GM23338 (cell line): ENCODE results near the gene MAPRE2. TPM values are rescaled to one million over a fixed set of nuclear protein-coding genes. Genes with fewer than 3 reads are reported as not detected.

Source experiments
- ATAC-seq: fragments of 200-7000 bp; cut with Tn5 transposase; 3 replicates; pipeline ENCODE4 v1.9.1; 2020
- DNase-seq: peaks from one replicate; pipeline ENCODE4 v3.0.0-alpha.2; 2015; ENCODE audit warnings: low spot score
- H2AFZ ChIP-seq: fragments of 200-600 bp; sonication (generic); 2 replicates; pipeline ENCODE4 v1.8.0; 2016; ENCODE audit warnings: antibody characterized with exemption, mild to moderate bottlenecking, moderate library complexity
- H3F3A ChIP-seq: fragments of 200-600 bp; sonication (generic); replicated peaks from 2 replicates; pipeline ENCODE4 v1.8.0; 2017; ENCODE audit warnings: antibody characterized with exemption, mixed run types, low read depth
- H3K27ac ChIP-seq: fragments of 200-600 bp; sonication (generic); 2 replicates; pipeline ENCODE4 v1.6.1; 2016; ENCODE audit warnings: low read depth
- H3K27me3 ChIP-seq: fragments of 200-600 bp; sonication (generic); 2 replicates; pipeline ENCODE4 v1.8.0; 2016; ENCODE audit warnings: mild to moderate bottlenecking, mixed run types, moderate library complexity; ENCODE audit not compliant: insufficient read depth
- H3K36me3 ChIP-seq: fragments of 200-600 bp; sonication (generic); 2 replicates; pipeline ENCODE4 v1.8.0; 2016; ENCODE audit warnings: mild to moderate bottlenecking; ENCODE audit not compliant: insufficient read depth
- H3K4me1 ChIP-seq: fragments of 200-600 bp; sonication (generic); 2 replicates; pipeline ENCODE4 v1.8.0; 2016; ENCODE audit warnings: mild to moderate bottlenecking, moderate library complexity; ENCODE audit not compliant: insufficient read depth
- H3K4me2 ChIP-seq: fragments of 200-600 bp; sonication (generic); 2 replicates; pipeline ENCODE4 v1.7.1; 2017; ENCODE audit warnings: mixed run types
- H3K4me3 ChIP-seq: fragments of 200-600 bp; sonication (generic); 2 replicates; pipeline ENCODE4 v1.6.1; 2016; ENCODE audit warnings: mixed run types
- H3K79me2 ChIP-seq: fragments of 200-600 bp; sonication (generic); replicated peaks from 2 replicates; pipeline ENCODE4 v1.8.0; 2017; ENCODE audit warnings: mild to moderate bottlenecking; ENCODE audit not compliant: insufficient read depth
- H3K9me2 ChIP-seq: fragments of 200-600 bp; sonication (generic); 2 replicates; pipeline ENCODE4 v1.8.0; 2017; ENCODE audit not compliant: insufficient read depth
- H4K20me1 ChIP-seq: fragments of 200-600 bp; sonication (generic); replicated peaks from 2 replicates; pipeline ENCODE4 v1.8.0; 2017; ENCODE audit warnings: mild to moderate bottlenecking; ENCODE audit not compliant: insufficient read depth
- H3K27ac Mint-ChIP-seq: 2 replicates; pipeline ENCODE4 v1.8.0; 2020; ENCODE audit warnings: inconsistent platforms, mild to moderate bottlenecking, moderate library complexity, mixed read lengths
- H3K27me3 Mint-ChIP-seq: 3 replicates; pipeline ENCODE4 v1.8.0; 2022; ENCODE audit warnings: low read depth, mild to moderate bottlenecking, moderate library complexity, mixed read lengths, inconsistent platforms; ENCODE audit not compliant: insufficient read depth, poor library complexity
- H3K36me3 Mint-ChIP-seq: 3 replicates; pipeline ENCODE4 v1.8.0; 2021; ENCODE audit warnings: low read depth, mild to moderate bottlenecking, inconsistent platforms, moderate library complexity, mixed read lengths
- H3K4me1 Mint-ChIP-seq: 3 replicates; pipeline ENCODE4 v1.8.0; 2020; ENCODE audit warnings: mild to moderate bottlenecking, inconsistent platforms, mixed read lengths
- H3K4me3 Mint-ChIP-seq: 3 replicates; pipeline ENCODE4 v1.8.0; 2021; ENCODE audit warnings: moderate library complexity, mild to moderate bottlenecking, inconsistent platforms, mixed read lengths
- H3K9me3 Mint-ChIP-seq: 3 replicates; pipeline ENCODE4 v1.8.0; 2020; ENCODE audit warnings: moderate library complexity, mild to moderate bottlenecking, inconsistent platforms, mixed read lengths
- EZH2 ChIP-seq: fragments of 200-600 bp; sonication (generic); IDR thresholded peaks from one replicate; pipeline ENCODE4 v1.8.0; 2017; ENCODE audit warnings: antibody characterized with exemption, mild to moderate bottlenecking, low read depth; ENCODE audit not compliant: unreplicated experiment
- EZH2phosphoT487 ChIP-seq: fragments of 200-600 bp; sonication (generic); IDR thresholded peaks from one replicate; pipeline ENCODE4 v1.8.1; 2018; ENCODE audit warnings: antibody characterized with exemption; ENCODE audit not compliant: unreplicated experiment
- JUNB ChIP-seq: IDR thresholded peaks from one replicate; pipeline ENCODE4 v1.6.1; 2016; ENCODE audit warnings: antibody characterized with exemption; ENCODE audit not compliant: unreplicated experiment
- NANOG ChIP-seq: IDR thresholded peaks from 2 replicates; pipeline ENCODE4 v1.6.1; 2016; ENCODE audit warnings: antibody characterized with exemption, borderline replicate concordance
- ZNF114 ChIP-seq: fragments of 250-450 bp; sonication (Bioruptor Pico); IDR thresholded peaks from 2 replicates; pipeline ENCODE4 v1.5.0; 2020; ENCODE audit warnings: mild to moderate bottlenecking, moderate library complexity
- ZNF331 ChIP-seq: fragments of 250-450 bp; sonication (Bioruptor Pico); IDR thresholded peaks from 2 replicates; pipeline ENCODE4 v1.5.0; 2020; ENCODE audit warnings: low read depth, mild to moderate bottlenecking, moderate library complexity
- polyA plus RNA-seq: library from polyadenylated mRNA; unstranded; fragments of >200 nt; fragmentation: Nextera tagmentation; extraction: Ambion mirVana; gene quantifications from 2 replicates; pipeline ENCODE4 v1.2.1, GENCODE V29; 2016
- total RNA-seq: library from RNA; depleted of rRNA; stranded (reverse); fragments of >200 nt; shearing (Covaris generic); gene quantifications from 2 replicates; pipeline ENCODE4 v1.2.3, GENCODE V29; 2014
- TF ChIP-seq, protein P1 (sequence below): IDR thresholded peaks from 2 replicates; pipeline ENCODE4 v1.6.1; 2016; ENCODE audit warnings: antibody characterized with exemption
- TF ChIP-seq, protein P2 (sequence below), 2 experiments: fragments of 200-600 bp in 1 of 2; sonication (generic) in 1 of 2; conservative IDR thresholded peaks; 2 replicates each; pipeline versions ENCODE4 v1.5.1 to v1.6.1; 2016 to 2017; ENCODE audit warnings: antibody characterized with exemption in 2 of 2, low read depth in 2 of 2, mild to moderate bottlenecking in 2 of 2, moderate library complexity in 1 of 2
- TF ChIP-seq, protein P3 (sequence below): IDR thresholded peaks from one replicate; pipeline ENCODE4 v1.6.1; 2018; ENCODE audit warnings: antibody characterized with exemption; ENCODE audit not compliant: unreplicated experiment
- TF ChIP-seq, protein P4 (sequence below): fragments of 250-450 bp; sonication (Bioruptor Pico); IDR thresholded peaks from 2 replicates; pipeline ENCODE4 v1.5.0; 2020; ENCODE audit warnings: mild to moderate bottlenecking, moderate library complexity

The MAPRE2 gene
- total and polyA plus RNA-seq, 2 experiments from 2014 or later: 17.8 to 40.4 TPM

DNA sequence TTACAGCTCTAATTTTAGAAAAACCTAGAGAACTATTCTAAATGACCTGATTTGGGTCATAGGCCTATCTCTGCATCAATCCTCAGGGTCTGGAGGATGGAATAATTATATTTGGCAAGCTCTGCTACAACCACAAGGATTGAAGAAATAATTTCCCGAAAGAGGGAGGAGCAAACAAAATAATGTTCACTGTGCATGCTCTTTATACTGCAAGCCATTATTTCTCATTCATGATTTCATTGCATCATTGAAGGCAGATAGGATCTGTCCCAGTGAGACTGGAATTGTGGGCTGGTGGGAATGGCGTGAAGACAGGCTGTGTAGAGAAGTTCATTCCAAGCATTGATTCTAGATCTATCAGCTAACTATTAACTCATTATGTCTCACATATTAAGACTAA, 12.7 kb upstream of the MAPRE2 start (continued):
- TF ChIP-seq, protein P1, sequence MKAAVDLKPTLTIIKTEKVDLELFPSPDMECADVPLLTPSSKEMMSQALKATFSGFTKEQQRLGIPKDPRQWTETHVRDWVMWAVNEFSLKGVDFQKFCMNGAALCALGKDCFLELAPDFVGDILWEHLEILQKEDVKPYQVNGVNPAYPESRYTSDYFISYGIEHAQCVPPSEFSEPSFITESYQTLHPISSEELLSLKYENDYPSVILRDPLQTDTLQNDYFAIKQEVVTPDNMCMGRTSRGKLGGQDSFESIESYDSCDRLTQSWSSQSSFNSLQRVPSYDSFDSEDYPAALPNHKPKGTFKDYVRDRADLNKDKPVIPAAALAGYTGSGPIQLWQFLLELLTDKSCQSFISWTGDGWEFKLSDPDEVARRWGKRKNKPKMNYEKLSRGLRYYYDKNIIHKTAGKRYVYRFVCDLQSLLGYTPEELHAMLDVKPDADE: no peak
- TF ChIP-seq ZNF331 (CRISPR knock-in tag): no peak
- TF ChIP-seq, protein P2, sequence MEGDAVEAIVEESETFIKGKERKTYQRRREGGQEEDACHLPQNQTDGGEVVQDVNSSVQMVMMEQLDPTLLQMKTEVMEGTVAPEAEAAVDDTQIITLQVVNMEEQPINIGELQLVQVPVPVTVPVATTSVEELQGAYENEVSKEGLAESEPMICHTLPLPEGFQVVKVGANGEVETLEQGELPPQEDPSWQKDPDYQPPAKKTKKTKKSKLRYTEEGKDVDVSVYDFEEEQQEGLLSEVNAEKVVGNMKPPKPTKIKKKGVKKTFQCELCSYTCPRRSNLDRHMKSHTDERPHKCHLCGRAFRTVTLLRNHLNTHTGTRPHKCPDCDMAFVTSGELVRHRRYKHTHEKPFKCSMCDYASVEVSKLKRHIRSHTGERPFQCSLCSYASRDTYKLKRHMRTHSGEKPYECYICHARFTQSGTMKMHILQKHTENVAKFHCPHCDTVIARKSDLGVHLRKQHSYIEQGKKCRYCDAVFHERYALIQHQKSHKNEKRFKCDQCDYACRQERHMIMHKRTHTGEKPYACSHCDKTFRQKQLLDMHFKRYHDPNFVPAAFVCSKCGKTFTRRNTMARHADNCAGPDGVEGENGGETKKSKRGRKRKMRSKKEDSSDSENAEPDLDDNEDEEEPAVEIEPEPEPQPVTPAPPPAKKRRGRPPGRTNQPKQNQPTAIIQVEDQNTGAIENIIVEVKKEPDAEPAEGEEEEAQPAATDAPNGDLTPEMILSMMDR (conservative IDR thresholded peaks at IDR 0.05; ENCODE audit: low read depth in 2 of 2): no peak

DNA sequence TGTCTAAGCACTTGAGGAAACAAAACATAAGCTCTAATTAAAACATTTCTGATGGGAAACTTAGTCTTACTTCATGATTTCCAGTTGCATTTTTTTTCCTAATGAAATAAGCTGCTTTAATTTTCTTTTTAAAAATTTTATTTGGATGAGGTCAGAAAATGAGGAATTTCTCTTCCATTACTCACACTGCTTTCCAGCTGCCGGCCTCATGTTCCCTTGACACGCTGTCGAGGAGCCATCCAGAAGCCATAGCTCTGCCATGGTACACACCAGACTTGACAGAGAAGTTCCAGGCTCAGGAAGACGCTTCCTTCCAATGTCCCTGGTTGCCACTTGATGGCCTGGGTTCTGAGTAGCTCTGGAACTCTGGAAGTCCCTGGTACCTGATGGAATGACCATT, 12.1 kb upstream of the MAPRE2 start:
- Mint-ChIP-seq H3K4me3 (no peak overlapping the region), H3K27ac (no peak overlapping the region), H3K27me3 (peaks cover 4% of the 10 kb centered on the region), H3K36me3 (no peaks in the 10 kb centered on the region), H3K4me1 (peaks cover 18% of the 10 kb centered on the region), H3K9me3 (no peaks in the 10 kb centered on the region)
- DNase-seq: no peak
- H3K9me2 ChIP-seq: no peaks in the 10 kb centered on the region
- H4K20me1 ChIP-seq: no peaks in the 10 kb centered on the region
- H3K79me2 ChIP-seq: no peaks in the 10 kb centered on the region
- H3K27me3 ChIP-seq: no peaks in the 10 kb centered on the region
- H3F3A ChIP-seq: no peaks in the 10 kb centered on the region
- peaks cover 3% of the 10 kb centered on the region for H3K4me1 ChIP-seq
- no peaks in the 10 kb centered on the region for H3K36me3 ChIP-seq
- no peak overlapping the region for H2AFZ ChIP-seq
- H3K4me3 ChIP-seq: no peak overlapping the region
- ATAC-seq: no peak
- no peak overlapping the region for H3K27ac ChIP-seq
- H3K4me2 ChIP-seq: no peak overlapping the region
- TF ChIP-seq NANOG (no peak), JUNB (no peak), EZH2phosphoT487 (no peak), ZNF331 (CRISPR knock-in tag) (no peak), ZNF114 (no peak), EZH2 (no peak)
- TF ChIP-seq, protein P2 (conservative IDR thresholded peaks at IDR 0.05; ENCODE audit: low read depth in 2 of 2): no peak
- TF ChIP-seq, protein P3, sequence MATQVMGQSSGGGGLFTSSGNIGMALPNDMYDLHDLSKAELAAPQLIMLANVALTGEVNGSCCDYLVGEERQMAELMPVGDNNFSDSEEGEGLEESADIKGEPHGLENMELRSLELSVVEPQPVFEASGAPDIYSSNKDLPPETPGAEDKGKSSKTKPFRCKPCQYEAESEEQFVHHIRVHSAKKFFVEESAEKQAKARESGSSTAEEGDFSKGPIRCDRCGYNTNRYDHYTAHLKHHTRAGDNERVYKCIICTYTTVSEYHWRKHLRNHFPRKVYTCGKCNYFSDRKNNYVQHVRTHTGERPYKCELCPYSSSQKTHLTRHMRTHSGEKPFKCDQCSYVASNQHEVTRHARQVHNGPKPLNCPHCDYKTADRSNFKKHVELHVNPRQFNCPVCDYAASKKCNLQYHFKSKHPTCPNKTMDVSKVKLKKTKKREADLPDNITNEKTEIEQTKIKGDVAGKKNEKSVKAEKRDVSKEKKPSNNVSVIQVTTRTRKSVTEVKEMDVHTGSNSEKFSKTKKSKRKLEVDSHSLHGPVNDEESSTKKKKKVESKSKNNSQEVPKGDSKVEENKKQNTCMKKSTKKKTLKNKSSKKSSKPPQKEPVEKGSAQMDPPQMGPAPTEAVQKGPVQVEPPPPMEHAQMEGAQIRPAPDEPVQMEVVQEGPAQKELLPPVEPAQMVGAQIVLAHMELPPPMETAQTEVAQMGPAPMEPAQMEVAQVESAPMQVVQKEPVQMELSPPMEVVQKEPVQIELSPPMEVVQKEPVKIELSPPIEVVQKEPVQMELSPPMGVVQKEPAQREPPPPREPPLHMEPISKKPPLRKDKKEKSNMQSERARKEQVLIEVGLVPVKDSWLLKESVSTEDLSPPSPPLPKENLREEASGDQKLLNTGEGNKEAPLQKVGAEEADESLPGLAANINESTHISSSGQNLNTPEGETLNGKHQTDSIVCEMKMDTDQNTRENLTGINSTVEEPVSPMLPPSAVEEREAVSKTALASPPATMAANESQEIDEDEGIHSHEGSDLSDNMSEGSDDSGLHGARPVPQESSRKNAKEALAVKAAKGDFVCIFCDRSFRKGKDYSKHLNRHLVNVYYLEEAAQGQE: no peak
- TF ChIP-seq, protein P4, sequence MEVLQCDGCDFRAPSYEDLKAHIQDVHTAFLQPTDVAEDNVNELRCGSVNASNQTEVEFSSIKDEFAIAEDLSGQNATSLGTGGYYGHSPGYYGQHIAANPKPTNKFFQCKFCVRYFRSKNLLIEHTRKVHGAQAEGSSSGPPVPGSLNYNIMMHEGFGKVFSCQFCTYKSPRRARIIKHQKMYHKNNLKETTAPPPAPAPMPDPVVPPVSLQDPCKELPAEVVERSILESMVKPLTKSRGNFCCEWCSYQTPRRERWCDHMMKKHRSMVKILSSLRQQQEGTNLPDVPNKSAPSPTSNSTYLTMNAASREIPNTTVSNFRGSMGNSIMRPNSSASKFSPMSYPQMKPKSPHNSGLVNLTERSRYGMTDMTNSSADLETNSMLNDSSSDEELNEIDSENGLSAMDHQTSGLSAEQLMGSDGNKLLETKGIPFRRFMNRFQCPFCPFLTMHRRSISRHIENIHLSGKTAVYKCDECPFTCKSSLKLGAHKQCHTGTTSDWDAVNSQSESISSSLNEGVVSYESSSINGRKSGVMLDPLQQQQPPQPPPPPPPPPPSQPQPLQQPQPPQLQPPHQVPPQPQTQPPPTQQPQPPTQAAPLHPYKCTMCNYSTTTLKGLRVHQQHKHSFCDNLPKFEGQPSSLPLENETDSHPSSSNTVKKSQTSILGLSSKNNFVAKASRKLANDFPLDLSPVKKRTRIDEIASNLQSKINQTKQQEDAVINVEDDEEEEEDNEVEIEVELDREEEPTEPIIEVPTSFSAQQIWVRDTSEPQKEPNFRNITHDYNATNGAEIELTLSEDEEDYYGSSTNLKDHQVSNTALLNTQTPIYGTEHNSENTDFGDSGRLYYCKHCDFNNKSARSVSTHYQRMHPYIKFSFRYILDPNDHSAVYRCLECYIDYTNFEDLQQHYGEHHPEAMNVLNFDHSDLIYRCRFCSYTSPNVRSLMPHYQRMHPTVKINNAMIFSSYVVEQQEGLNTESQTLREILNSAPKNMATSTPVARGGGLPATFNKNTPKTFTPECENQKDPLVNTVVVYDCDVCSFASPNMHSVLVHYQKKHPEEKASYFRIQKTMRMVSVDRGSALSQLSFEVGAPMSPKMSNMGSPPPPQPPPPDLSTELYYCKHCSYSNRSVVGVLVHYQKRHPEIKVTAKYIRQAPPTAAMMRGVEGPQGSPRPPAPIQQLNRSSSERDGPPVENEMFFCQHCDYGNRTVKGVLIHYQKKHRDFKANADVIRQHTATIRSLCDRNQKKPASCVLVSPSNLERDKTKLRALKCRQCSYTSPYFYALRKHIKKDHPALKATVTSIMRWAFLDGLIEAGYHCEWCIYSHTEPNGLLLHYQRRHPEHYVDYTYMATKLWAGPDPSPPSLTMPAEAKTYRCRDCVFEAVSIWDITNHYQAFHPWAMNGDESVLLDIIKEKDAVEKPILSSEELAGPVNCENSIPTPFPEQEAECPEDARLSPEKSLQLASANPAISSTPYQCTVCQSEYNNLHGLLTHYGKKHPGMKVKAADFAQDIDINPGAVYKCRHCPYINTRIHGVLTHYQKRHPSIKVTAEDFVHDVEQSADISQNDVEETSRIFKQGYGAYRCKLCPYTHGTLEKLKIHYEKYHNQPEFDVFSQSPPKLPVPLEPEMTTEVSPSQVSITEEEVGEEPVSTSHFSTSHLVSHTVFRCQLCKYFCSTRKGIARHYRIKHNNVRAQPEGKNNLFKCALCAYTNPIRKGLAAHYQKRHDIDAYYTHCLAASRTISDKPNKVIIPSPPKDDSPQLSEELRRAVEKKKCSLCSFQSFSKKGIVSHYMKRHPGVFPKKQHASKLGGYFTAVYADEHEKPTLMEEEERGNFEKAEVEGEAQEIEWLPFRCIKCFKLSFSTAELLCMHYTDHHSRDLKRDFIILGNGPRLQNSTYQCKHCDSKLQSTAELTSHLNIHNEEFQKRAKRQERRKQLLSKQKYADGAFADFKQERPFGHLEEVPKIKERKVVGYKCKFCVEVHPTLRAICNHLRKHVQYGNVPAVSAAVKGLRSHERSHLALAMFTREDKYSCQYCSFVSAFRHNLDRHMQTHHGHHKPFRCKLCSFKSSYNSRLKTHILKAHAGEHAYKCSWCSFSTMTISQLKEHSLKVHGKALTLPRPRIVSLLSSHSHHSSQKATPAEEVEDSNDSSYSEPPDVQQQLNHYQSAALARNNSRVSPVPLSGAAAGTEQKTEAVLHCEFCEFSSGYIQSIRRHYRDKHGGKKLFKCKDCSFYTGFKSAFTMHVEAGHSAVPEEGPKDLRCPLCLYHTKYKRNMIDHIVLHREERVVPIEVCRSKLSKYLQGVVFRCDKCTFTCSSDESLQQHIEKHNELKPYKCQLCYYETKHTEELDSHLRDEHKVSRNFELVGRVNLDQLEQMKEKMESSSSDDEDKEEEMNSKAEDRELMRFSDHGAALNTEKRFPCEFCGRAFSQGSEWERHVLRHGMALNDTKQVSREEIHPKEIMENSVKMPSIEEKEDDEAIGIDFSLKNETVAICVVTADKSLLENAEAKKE: no peak
